HG03097 (cell line): ENCODE results near the gene NAV2.

Source experiments
- ATAC-seq: cut with Tn5 transposase; IDR thresholded peaks from one replicate; pipeline ENCODE4 v1.9.1; 2021; ENCODE audit not compliant: unreplicated experiment, low FRiP score

NAV2 gene

DNA sequence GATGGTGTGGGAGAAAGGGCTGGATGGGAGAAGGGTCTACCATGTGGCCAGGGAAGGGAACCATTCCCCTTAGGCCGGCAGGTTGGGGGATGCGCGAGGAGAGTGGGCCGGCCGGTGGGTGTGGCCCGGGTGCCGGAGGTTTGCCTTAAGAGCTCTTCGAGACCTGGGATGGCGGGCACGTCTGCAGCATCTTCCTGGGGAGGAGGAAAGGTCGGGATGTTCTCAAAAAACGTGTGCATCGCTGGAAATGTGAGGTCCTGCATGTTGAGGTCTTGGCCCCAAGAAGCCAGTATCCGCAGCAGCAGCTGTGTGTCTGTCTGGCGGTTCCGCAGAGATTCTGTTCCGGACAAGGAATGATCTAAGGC is 1.4 kb downstream of the NAV2 start:
- ATAC-seq: no peak

DNA sequence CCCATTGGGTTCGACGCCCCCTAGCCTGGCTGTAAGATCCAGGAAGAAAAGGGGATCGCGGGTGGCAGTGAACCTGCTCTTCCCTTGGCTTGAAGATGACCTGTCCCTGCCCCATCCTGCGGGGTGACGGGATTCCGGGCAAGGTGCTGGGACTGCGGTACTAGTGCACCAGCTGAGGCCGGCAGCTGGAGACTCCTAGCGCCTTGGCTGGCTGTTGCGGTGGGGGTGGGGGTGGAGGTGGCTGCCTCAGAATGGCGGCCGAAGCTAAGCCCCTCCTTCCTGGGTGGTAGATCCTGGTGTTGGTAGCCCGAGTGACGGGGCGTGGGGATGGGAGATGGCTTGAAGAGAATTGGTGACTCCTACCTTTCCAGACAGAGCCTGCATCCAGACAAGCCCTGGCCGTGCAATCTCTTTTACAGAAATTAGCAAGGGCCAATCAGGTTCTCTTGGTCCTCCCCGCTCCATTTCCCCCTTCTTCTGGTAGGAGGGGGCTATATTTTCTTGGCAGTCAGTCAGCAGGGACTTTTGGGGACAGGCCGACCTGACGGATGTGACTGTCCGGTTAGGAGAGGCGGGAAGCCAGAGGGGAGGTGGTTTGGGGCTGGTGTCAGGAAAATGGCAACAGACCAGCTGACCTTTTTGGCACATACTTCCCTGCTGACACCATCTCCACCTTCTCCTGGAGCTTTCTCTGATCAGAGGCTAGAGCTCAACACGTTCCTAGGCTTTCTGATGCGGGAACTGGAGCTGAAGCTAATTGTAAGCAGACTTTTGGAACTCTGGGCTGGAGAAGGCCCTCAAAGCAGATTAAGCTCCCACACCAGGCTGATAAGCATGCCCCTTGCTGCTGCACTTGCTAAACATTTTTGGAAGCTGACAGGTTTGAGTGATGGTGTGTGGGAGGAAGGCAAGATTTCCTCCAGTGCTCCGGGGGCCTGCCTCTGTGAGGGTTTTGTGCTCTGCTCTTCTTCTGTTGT is 2.0 kb downstream of the NAV2 start:
- ATAC-seq: no peak

DNA sequence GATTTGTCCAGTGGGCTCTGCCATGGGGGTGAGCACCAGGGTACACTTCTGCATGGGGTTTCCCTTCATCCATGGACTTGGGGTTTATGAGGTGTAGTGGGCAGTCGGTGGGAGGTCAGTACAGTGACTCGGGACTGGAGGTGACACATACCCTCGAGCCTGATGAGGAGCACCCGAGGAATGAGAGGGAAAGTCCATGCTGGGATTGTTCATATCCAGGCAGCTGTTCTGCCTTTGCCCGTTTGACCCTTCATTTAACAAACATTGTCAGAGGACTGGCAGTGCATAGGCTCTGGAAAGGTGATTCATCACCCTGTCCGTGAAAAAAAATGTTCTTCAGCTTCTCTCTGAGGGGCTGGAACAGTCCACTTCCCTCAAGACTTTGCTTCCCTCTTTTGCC is 2.7 kb downstream of the NAV2 start:
- ATAC-seq: no peak

DNA sequence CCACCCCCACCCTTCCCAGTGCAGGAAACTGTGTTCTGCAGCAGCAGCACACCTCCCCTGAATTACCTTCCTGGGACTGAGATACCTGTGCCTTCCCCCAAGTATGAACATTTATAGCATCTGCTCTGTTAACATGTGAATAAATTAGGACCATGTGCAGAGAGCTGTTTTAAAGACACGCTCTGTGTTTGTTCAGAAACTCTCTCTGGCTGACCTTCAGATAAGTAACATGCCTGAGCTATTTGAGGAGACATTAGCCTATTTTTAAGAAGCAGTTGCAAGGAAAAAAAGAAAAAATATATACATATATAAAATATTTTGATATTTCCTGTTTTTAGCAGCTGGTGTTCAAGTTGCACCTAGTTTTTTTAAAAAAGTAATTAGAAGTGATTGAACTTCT is 5.4 kb downstream of the NAV2 start:
- ATAC-seq: no peak

- no peak for ATAC-seq
These were observed 6.3 kb downstream of the NAV2 start for GRCh38 chr11:19718951-19719350.

DNA sequence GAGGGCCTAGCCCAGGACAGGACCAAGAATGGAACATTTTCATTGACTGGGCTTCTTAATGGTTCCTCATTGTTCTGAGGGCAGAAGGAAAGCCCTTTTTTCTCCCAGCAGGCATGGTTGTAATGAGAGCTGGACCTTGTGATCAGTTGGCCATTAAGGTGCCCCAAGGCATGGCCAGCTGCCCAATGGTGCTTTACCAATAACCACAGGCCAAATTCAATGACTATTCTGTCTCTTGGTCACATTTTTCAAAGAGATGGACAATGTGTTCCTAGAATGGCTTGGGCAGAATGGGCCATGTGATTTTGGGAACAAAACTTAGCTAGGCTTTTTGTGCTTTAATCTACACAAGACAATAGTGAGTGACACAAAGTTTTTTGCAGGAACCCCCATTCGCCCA is 7.3 kb downstream of the NAV2 start:
- no peak for ATAC-seq

DNA sequence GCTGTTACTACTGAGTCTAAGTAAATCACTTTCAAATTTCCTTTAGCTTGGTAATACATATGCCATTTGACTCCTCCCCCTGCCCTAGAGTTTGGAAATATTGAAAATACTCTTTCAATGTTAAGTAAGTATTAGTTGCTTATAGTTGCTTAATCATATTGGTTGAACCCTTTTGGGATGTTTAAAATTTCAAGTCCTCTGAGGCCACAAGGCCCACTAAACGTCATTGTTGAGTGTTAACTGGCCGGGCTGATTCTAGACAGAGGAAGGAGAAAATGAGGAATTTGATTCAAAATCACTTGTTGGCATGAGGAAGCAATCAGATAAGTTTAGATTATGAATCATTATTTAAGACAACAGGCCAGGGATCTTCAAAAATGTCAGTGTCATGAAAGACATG is 8.5 kb downstream of the NAV2 start:
- ATAC-seq: no peak

DNA sequence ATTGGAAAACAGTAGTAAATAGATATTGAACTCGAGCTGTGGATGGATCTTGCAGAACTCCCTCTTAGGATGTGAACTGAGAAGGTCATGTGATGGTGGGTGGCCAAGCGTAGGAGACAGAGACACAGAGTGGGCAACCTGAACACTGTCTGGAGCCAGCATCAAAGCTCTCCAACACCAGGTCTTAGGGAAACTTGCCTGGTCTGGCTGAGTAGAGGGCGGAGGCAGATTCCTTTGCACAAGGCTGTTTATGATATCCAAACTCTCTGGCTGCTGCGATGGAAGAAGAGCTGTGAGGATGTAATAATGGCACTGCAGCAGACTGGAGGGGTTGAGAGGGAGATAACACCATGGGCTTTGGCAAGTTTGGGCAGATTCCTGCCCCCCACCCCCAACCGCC is 10.1 kb downstream of the NAV2 start:
- ATAC-seq: no peak

GRCh38 chr11:19723572-19724342 is 11.1 kb downstream of the NAV2 start:
- no peak for ATAC-seq

- no peak for ATAC-seq
These were observed 12.1 kb downstream of the NAV2 start for GRCh38 chr11:19724765-19725164.

DNA sequence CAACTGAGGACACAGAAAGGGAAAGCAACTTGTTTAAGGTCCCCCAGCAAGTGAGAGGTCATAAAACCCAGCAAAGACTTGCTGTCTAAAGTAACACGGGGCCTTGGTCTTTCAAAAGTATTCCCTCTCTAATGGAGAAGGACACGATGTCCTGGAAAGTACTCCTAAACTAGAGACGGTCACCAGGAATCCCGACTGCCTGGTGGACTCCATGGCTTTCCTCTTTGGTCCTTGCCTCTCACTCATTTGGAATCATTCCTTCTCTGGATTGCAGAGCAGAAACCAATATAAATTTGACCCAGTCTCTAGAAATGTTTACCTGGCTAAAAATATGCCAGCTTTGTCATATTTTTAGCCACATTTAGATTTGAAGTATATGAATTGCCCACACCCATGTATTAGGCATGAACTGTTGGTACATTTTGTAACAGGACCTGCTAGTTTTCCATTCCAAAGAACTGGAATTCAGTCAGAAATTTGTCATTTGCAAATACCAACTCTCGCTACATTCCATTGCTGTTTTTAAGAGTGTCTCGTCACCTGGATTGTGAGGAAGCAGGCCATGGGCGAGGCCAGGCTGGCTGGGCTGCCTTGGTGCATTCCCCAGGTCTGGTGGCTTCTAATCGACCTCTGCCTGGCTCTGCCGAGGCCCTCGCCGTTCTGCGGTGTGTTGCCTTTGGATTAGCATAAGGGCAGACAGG is 12.9 kb downstream of the NAV2 start:
- ATAC-seq: no peak

- no peak for ATAC-seq
These were observed 14.6 kb downstream of the NAV2 start for GRCh38 chr11:19727246-19727645.

DNA sequence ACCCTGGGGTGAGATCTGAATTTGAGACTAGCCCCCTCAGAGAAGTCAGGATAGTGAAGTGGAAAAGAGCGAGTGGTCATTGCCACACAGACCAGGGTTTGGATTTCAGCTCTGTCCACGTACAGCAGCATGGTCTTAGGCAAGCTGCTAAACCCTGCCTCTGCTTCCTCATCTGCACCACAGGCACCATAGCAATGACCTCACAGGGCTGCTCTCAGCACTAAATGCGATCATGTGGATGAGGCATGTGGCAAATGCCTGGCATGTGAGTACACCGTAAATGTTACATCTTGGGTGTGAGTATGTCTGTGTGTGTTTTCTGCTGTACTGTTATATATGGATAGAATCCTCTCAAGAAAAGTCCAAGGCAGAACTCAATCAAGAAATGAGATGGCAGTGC is 15.8 kb downstream of the NAV2 start:
- ATAC-seq: no peak

DNA sequence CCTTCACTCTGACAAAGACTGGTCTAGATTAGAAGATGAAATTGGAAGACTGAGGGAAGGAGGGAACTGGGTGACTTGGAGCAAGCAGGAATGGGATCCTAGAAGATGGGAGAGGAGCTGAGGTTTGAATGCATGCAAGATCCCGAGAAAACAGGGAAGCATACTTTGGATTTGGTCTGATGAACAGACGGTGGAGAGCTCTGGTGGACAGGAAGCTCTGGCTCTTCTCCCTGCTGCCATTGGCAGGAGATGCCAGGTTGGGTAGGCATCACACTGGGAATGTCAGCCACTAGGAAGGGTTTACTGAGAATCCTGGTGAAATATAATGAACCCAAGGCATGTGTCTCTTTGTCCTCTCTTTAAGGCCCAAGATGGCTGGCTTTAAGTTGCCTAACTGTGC is 16.5 kb downstream of the NAV2 start:
- ATAC-seq: no peak

DNA sequence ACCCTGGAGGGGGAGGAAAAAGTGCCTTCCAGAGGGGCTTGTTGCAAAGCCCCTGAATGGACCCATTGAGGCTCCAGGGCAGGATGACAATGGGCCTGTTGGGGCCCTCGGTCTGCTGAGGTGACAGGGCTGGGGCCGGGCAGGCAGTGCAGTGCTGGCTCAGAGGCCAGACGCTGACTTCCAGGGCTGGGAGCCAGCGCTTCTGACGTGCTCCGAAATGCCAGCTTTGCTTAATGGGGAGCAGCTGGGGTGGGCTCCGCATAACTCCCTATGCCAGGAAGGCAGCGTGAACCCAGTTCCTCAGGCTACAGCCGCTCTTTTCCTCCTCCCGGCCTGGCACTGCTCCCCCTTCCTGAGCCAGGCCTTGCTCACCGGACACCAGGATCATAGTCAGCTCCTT is 17.7 kb downstream of the NAV2 start:
- no peak for ATAC-seq

DNA sequence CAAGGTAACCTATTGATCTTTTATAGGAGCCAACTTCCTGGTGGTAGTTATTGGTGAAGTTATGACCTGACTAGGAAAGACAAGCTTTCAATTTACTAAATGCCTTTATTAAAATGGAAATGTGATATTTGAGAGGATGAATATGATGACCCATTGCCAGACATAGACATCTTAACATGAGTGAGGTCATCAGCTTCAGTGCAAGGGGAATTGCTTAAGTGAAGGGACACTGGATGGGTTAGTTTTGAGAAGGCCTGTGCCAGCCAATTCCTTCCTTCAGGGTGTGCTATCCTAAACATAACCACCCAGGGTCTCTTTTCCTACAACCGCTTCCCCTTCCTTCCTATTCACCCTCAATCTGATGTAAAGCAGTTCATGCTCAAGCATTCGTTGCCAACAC is 21.5 kb downstream of the NAV2 start:
- no peak for ATAC-seq

DNA sequence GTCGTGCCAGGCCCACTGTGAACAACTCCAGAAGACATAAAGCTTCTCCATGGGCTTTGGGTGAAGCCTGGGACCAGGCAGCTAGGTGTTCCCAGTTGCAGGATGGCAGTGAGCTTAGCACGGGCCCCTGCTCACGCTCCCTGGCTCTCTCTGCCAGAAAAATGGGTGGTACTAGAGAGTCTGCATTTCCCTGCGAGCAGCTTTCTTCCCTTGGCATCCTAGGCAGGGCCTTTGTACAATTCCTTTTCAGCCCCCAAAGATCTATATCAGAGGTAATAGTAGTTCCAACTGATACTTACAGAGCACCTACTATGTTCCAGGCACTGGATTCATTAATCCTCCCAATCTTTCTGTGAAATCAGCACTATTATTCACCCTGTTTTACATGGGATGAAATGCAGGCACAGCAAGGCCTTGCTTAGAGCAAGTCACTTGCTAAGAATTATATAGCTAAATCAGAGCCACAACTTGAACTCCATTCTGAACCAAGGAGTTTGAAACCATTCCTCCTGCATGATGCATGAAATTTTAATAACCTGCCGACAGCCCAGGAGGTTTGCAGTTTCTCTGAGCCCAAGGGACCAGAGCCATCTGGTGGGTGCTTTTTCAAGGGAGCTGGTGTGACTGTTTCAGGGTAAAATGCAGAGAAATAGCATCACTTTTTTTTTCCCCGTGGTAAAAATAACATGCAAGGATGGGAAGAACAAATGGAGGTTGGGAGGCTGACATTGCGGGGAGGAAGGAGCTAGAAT is 22.7 kb downstream of the NAV2 start:
- no peak for ATAC-seq

GRCh38 chr11:19735909-19736498 is 23.4 kb downstream of the NAV2 start:
- no peak for ATAC-seq

DNA sequence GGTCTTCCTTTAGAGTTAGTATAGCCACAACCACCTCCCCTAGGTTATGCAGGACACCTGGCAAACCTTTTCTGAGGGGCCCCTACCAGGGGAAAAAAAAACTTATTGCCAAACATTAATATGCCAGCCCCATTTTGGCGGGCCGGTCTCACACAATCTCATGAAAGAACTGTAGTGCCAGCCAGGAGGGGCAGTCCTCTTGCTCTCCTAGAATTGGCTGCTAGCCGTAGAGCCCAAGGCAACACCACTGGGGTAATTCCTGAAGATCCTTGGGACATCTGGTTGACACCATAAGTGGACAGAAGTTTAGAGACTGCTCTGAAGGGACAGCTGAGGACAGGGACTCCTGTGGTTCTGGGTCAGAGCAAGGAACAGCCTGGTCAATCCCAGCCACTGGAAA is 24.2 kb downstream of the NAV2 start:
- ATAC-seq: no peak

- no peak for ATAC-seq
These were observed 24.9 kb downstream of the NAV2 start for GRCh38 chr11:19737575-19737974.
